ENCODE measurements around the gene TMC1. TPM values are rescaled to one million over a fixed set of nuclear protein-coding genes. Genes with fewer than 3 reads are reported as not detected.

Gene TMC1
- total RNA-seq, 4 donors from 2014 or later = not detected

GRCh38 chr9:72726947-72727346, 205.5 kb downstream of the TMC1 start:
- 55% methylated on average over 2 of the region's 2 CpGs for WGBS
- TF ChIP-seq POLR2A (IDR thresholded peaks at IDR 0.05) (no peak), EP300 (IDR thresholded peaks at IDR 0.05) (no peak), POLR2AphosphoS5 (IDR thresholded peaks at IDR 0.05) (no peak)
- TF ChIP-seq, protein P1, sequence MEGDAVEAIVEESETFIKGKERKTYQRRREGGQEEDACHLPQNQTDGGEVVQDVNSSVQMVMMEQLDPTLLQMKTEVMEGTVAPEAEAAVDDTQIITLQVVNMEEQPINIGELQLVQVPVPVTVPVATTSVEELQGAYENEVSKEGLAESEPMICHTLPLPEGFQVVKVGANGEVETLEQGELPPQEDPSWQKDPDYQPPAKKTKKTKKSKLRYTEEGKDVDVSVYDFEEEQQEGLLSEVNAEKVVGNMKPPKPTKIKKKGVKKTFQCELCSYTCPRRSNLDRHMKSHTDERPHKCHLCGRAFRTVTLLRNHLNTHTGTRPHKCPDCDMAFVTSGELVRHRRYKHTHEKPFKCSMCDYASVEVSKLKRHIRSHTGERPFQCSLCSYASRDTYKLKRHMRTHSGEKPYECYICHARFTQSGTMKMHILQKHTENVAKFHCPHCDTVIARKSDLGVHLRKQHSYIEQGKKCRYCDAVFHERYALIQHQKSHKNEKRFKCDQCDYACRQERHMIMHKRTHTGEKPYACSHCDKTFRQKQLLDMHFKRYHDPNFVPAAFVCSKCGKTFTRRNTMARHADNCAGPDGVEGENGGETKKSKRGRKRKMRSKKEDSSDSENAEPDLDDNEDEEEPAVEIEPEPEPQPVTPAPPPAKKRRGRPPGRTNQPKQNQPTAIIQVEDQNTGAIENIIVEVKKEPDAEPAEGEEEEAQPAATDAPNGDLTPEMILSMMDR (IDR thresholded peaks at IDR 0.05) = no peak

GRCh38 chr9:72728031-72728770, 206.8 kb downstream of the TMC1 start:
- Histone ChIP-seq H3K4me1 (no peaks in the 10 kb centered on the region), H3K27me3 (no peaks in the 10 kb centered on the region), H3K27ac (no peak overlapping the region), H3K36me3 (no peaks in the 10 kb centered on the region), H3K9me3 (peaks cover 2% of the 10 kb centered on the region), H3K4me3 (no peak overlapping the region)
- TF ChIP-seq POLR2A (IDR thresholded peaks at IDR 0.05) = no peak
- TF ChIP-seq, protein P1 (IDR thresholded peaks at IDR 0.05) = no peak
- TF ChIP-seq EP300 (IDR thresholded peaks at IDR 0.05) = no peak
- TF ChIP-seq POLR2AphosphoS5 (IDR thresholded peaks at IDR 0.05) = no peak
- no peak for DNase-seq (ENCODE audit: low spot score in 2 of 2)

More at GRCh38 chr9:72726947-72727346, 205.5 kb downstream of the TMC1 start:
- DNase-seq (ENCODE audit: low spot score in 2 of 2) = no peak
- Histone ChIP-seq H3K27me3 (no peaks in the 10 kb centered on the region), H3K27ac (no peak overlapping the region), H3K4me1 (no peaks in the 10 kb centered on the region), H3K36me3 (no peaks in the 10 kb centered on the region), H3K9me3 (peaks cover 4% of the 10 kb centered on the region), H3K4me3 (no peak overlapping the region)

- TF ChIP-seq, protein P1 (IDR thresholded peaks at IDR 0.05) = no peak
- TF ChIP-seq POLR2A (IDR thresholded peaks at IDR 0.05) = no peak
- TF ChIP-seq POLR2AphosphoS5 (IDR thresholded peaks at IDR 0.05) = no peak
- TF ChIP-seq EP300 (IDR thresholded peaks at IDR 0.05) = no peak
- Histone ChIP-seq H3K36me3 (no peaks in the 10 kb centered on the region), H3K27ac (no peak overlapping the region), H3K27me3 (no peaks in the 10 kb centered on the region), H3K9me3 (no peaks in the 10 kb centered on the region), H3K4me1 (no peaks in the 10 kb centered on the region), H3K4me3 (no peak overlapping the region)
- DNase-seq (ENCODE audit: low spot score in 2 of 2) = no peak
Observed at GRCh38 chr9:72733895-72734294, 212.5 kb downstream of the TMC1 start.

DNA sequence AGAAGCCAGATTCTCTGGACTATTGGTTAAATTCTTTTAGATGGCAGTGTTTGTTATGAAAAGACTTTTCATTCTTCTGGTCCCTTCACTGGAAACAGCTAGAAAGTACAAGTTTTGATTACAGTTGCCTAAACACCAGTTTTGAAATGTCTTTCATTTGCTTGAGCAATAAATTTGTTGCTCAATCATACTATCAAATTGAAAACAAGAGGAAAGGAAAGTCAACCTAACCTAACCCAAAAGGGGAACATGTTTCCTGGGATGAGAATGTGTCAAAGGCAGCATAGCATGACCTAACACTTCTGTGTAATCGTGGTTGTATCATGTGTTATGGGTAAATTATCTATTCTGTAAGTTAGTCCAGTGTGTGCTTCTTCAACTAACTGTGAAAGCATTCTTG, 213.2 kb downstream of the TMC1 start:
- Histone ChIP-seq H3K27ac (no peak overlapping the region), H3K4me1 (no peaks in the 10 kb centered on the region), H3K27me3 (no peaks in the 10 kb centered on the region), H3K36me3 (no peaks in the 10 kb centered on the region), H3K4me3 (no peak overlapping the region), H3K9me3 (no peaks in the 10 kb centered on the region)
- 61% methylated on average over 1 of the region's 1 CpG for WGBS
- TF ChIP-seq POLR2AphosphoS5 (IDR thresholded peaks at IDR 0.05) (no peak), EP300 (IDR thresholded peaks at IDR 0.05) (no peak), POLR2A (IDR thresholded peaks at IDR 0.05) (no peak)
- TF ChIP-seq, protein P1 (IDR thresholded peaks at IDR 0.05) = no peak
- no peak for DNase-seq (ENCODE audit: low spot score in 2 of 2)

DNA sequence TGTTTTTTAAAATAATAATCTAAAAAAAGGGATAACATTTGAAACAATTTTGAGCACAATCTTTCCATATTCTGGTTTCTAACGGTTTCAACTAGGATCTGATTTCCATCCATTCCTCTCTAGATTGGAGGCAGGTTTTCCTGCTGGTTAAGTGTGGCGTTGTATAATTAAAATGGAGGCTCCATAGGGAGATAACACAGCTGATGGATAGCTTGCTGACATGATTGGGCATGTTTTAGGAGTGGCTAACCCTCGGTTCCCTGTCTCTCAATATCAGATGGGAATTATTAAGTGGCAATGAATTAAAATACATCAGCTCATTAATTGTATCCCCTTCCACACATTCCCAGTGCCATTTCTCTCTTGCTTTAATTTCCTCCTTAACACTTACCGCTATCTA, 222.4 kb downstream of the TMC1 start:
- Histone ChIP-seq H3K9me3 (no peaks in the 10 kb centered on the region), H3K4me3 (no peak overlapping the region), H3K4me1 (no peaks in the 10 kb centered on the region), H3K27ac (no peak overlapping the region), H3K36me3 (no peaks in the 10 kb centered on the region), H3K27me3 (no peaks in the 10 kb centered on the region)
- no peak for DNase-seq (ENCODE audit: low spot score in 2 of 2)
- no peak for TF ChIP-seq EP300 (IDR thresholded peaks at IDR 0.05)
- no peak for TF ChIP-seq POLR2AphosphoS5 (IDR thresholded peaks at IDR 0.05)
- TF ChIP-seq, protein P1 (IDR thresholded peaks at IDR 0.05) = no peak
- TF ChIP-seq POLR2A (IDR thresholded peaks at IDR 0.05) = no peak
- 70% methylated on average over 4 of the region's 4 CpGs for WGBS

Measured in suprapubic skin (tissue), 4 donors.